Right ventricle myocardium superior (tissue), 1 donor: ENCODE results near the gene SLC43A2. TPM values are rescaled to one million over a fixed set of nuclear protein-coding genes. Genes with fewer than 3 reads are reported as not detected.
"Not testable (repeated sequence)": the region's sequence is repeated elsewhere in the genome, so short reads cannot be mapped to it uniquely, and the experiment has no call there.

Experiments
- ATAC-seq: fragments of 200-7000 bp; cut with Tn5 transposase; one replicate; pipeline ENCODE4 v1.9.1; 2020; ENCODE audit warnings: mild to moderate bottlenecking; ENCODE audit not compliant: poor library complexity
- DNase-seq: peaks from one replicate; pipeline ENCODE4 v3.0.0-alpha.2; 2020
- intact Hi-C: fragments of 100-400 bp; cut with DNase I; formaldehyde crosslinking; loops from one replicate; pipeline ENCODE4 v1.11.2; 2022
- total RNA-seq: library from RNA; stranded (reverse); fragmentation: NEBNext Ultra II Directional; extraction: Animal tissue kit (Norgen Biotek cat#: 25700); gene quantifications from one replicate; pipeline ENCODE4 v1.2.1, GENCODE V29; 2021
- donor health status: DM: no; HTN: yes; CAD: no; lungs with severe emphysema.

The SLC43A2 gene
- total RNA-seq, 1 donor from 2014 or later, result 4.2 TPM

GRCh38 chr17:1574697-1575471, 53.8 kb downstream of the SLC43A2 start:
- no peak for ATAC-seq
- intact Hi-C loops, result loop anchor here (1.0 to 5.0 kb wide), 2 partner anchors 54 to 72 kb away; partner anchors contain the start of genes RILP and SCARF1
- DNase-seq, result no peak

DNA sequence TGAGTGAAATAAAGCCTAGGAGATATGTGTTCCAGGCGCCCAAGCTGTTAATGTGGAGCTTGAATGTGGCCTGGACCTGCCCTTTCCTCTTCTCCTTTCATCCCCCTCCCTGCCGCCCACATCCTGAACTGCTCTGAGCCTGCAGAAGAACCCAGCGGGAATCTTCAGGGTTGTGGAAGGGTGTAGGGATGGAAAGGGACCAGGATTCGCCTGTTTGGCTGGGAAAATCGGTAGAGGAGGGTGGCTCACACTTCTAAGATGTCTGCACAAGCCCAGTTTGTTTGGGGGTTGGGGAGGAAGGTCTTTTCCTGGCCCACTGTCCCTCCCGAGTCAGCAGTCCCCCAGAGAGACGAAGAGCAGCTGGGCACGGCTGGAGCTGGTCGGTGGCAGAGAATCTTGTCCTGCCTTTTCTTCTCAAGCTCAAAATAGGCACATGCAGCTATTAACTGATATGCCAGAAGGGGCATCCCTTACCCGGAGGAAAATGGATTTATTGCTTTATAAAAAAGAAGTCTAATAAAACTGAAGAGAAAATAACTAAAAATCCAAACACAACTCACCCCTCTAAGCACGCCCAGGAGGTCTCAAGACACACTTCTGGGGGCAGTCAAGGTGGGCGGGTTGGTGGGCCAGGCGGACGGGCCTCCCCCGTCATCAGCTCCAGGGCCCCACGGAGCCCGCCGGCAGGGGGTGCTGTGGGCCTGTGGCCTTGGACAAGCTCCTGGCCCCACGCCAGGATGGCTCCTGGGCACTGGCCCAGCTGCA, 54.5 kb downstream of the SLC43A2 start:
- DNase-seq (peak; percentile 94), ATAC-seq (peak; percentile 72)
- intact Hi-C loops, result loop anchor here (1.0 to 5.0 kb wide), 2 partner anchors 55 to 73 kb away; partner anchors contain the start of genes RILP and SCARF1

DNA sequence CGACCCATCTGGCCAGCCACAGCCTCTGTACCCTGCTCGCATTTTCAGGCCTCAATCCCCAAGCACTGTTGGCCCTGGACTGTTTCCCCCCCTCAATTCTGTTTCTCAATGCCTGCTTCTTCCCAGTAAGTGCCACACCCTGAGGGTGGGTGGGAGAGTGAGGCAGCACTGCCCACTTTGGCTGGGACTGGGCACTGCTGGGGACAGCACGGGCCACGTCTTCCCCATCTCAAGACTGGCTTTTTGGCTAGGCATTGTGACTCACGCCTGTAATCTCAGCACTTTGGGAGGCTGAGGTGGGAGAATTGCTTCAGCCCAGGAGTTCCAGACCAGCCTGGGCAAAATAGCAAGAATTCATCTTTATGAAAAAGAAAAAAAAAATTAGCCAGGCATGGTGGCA, 56.0 kb downstream of the SLC43A2 start:
- not testable (repeated sequence) for ATAC-seq
- intact Hi-C loops, result loop anchor here (5.0 kb wide), 1 partner anchor 75 kb away; the partner anchor contains the start of genes RILP and SCARF1

GRCh38 chr17:1571341-1571704, 57.3 kb downstream of the SLC43A2 start:
- DNase-seq (no peak), ATAC-seq (no peak)
- intact Hi-C loops, result loop anchor here (5.0 kb wide), 1 partner anchor 76 kb away; the partner anchor contains the start of genes RILP and SCARF1

More for the DNA sequence above, 56.0 kb downstream of the SLC43A2 start:
- not testable (repeated sequence) for DNase-seq

DNA sequence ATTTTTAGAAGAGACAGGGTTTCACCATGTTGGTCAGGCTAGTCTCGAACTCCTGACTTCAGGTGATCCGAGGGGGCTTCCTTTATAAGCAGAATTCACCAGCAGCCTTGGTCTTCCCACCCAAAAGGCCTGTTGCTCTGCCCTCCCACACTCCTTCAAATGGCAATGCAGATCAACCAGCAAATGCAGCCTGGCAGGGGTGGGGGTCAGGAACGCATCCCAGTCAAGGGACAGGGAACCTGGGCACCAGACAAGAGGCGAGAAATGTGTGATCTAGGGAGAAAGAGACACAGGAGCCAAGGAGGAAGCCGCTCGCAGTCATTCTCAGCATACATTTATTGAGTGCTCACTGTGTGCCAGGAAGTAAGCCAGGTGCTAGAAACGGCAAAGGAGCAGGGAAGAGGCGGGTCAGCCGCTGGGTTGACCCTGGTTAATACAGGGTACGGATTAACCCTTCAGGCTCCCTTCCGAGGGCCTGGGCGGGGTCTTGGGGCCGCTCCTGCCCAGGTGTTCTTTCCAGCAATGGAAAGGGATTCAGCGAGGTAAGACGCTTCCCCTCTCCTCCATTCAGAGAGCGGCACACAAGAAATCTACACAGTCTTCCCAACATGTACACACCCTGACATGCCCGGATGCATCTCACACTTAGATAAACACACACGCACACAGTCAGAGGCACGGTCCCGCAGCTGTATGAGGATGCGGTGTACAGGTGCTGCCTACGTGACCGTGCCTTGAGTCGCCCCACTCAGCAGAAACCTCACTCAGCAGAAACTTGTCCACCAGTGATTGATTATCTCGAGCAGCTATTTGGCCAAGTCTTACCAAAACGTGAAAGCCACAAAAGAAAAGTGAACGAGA, 59.5 kb downstream of the SLC43A2 start:
- DNase-seq (no peak), ATAC-seq (no peak)
- intact Hi-C loops, result no loop called here

DNA sequence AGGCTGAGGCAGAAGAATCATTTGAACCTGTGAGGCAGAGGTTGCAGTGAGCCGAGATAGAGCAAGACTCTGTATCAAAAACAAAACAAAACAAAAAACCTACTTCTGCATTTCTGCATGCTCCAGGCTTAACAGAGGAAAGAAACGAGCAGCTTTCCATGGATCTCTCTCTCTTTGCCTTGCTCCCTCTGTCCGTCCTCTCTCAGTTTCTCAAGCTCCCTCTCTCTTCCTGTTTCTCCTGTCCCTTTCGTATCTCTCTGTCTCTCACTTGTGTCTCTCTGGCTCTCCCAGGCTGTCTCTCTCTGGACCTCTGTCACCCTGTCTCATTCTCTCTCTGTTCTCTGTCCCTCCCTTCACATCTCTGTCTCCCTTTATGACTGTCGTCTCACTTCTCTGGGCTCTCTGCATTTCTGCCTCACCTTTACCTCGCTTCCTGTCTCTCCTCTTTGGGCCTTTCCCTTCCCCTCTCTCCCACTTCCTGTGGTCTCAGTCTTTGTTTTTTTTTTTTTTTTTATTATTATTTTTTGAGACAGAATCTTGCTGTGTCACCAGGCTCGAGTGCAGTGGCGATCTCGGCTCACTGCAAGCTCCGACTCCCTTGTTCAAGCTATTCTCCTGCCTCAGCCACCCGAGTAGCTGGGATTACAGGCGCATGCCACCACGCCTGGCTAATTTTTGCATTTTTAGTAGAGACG, 62.0 kb downstream of the SLC43A2 start:
- intact Hi-C loops, result no loop called here
- DNase-seq, result no peak
- ATAC-seq, result no peak

DNA sequence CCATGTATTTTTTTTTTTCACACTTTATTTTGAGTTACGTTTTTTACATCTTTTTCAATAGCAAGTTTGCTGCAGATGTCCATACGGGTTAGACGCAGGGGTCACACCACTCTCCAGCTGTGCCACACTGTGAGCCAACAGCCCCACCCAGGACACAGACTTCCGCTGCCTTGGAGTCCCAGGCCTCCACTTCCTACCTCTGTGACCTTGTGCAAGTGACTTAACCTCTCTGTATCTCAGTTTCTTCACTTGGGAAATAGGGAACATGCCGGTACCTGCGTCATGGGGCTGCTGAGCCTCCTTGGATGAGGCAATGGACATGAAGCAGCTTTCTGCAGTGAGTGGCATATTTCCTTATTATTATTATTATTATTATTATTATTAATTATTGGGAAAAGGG, 62.8 kb downstream of the SLC43A2 start:
- no peak for ATAC-seq
- DNase-seq, result no peak
- intact Hi-C loops, result no loop called here

DNA sequence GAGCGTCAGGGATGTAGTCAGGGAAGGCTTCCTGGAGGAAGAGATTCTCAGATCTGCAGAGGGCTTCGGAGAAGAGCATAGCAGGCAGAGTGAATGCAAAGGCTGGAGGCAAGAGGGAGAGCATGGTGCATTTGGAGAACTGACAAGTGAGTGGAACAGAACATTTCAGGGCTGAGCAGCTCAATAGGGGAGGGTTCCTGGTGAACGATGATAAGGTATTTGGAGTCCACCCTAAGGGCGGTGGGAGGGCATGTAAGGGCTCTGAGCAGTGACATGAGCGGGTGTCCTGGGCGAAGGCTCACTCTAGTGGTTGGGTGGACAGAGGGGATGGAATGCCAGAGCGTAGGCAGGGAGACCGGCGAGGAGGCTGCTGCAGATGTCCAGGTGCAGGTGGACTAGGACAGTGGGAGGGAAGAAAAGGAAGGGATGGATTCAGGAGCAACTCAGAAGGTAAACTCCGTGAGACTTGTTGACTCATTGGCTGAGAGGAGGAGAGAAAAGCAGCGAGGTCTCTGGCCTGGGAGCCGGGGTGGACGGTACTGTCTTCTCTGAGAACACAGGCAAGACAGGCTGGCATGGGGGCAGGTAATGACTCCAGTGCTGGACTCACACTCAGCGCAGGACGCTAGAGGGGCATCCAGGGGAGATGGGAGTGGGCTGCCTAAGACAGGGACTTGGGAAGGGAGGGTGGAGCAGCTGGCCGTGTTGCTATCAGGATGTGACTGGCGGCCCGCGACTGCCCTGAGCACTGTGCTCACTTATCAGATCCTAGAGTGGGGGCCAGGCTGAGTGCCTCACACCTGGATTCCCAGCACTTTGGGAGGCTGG, 64.6 kb downstream of the SLC43A2 start:
- ATAC-seq (no peak), DNase-seq (no peak)
- intact Hi-C loops, result no loop called here

DNA sequence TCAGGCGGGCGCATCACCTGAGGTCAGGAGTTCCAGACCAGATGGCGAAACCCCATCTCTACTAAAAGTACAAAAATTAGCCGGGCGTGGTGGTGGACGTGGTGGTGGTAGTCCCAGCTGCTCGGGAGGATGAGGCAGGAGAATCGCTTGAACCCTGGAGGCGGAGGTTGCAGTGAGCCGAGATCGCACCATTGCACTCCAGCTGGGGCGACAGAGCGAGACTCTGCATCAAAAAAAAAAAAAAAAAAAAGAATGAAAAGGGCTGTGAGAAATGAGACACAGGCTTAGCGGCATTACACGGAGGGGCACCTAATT, 65.2 kb downstream of the SLC43A2 start:
- intact Hi-C loops, DNase-seq, ATAC-seq: not testable (repeated sequence)

DNA sequence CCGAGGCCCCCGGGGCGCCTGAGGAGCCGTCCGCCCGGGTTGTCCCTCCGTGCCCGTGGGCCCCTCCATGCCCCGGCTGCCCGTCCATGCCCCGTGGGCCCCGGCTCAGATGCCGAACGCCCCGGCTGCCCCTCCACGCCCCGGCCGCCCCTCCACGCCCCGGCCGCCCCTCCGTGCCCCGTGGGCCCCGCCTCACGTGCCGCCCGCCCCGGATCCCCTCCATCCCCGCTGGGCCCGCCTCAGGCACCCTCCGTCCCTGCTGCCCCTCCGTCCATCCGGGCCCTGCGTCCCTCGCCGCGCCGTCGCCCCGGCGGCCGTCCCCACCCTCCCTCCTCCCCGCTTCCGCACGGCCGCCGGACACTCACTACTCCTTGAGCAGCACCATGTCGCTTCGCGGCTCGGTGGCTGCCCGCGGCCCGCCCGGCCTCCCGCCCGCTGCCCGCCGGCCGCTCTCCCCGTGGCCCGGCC, 66.4 kb downstream of the SLC43A2 start:
- ATAC-seq (peak; percentile 31), DNase-seq (peak; percentile 72)
- intact Hi-C loops, result no loop called here

DNA sequence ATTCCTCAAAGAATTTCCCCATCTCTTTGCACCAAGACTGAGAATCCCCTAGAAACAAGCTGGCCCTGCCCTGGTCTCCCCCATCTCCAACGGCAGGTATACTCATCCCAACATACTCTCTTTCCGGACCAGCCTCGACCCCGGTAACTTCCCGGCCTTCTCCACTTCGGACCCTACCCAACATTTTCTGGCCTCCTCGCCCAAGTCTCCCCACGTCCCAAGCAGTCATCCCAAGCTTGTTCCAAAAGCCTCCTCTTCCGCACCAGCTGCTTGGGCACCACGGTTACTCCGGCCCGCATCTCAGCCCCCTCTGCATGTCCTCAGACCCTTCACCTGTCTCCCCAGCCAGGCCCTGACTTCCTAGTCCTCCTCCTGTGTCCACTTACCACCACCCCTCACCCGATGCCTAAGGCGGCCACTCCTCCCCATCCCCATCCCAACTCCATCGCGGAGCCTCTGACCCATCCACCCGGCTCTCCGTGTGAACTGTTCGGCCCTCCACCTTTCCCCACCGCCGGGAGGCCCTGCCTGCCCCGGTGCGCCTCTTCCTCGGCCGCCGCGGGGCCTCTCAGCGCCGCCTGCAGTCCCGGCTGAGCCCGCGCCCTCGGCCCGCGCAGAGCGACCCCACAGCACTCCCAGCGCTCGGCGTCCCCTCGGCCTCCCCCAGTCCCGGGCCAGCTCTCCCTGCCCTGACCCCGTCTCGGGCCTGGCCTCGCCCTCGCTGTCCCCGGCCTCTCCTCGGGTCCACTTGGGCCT, 67.0 kb downstream of the SLC43A2 start:
- DNase-seq (no peak), ATAC-seq (peak; percentile 38)
- intact Hi-C loops, result no loop called here

DNA sequence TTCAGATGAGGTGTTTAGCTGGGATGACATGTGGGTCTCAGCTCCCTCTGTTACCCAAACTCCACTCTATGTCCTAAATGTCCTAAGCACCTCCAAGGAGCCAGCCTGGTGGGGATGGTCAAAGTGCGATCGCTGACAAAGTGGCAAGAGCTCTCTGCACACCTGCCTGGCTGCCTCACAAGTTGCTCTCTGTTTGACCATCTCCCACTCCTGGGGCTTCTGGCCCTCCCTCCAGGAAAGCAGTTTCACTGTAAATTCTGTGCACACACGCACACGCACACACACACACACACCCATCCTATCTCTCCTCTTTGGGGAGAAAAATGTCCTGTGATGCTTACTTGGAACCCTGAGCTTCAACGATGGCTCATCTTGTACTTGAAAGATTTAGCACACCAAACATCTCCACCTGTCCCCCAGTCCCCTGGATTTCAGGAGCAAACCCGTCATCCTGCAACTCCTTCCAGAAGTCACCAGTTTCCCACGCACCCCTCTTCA, 67.7 kb downstream of the SLC43A2 start:
- intact Hi-C loops, result no loop called here
- ATAC-seq (no peak), DNase-seq (no peak)

DNA sequence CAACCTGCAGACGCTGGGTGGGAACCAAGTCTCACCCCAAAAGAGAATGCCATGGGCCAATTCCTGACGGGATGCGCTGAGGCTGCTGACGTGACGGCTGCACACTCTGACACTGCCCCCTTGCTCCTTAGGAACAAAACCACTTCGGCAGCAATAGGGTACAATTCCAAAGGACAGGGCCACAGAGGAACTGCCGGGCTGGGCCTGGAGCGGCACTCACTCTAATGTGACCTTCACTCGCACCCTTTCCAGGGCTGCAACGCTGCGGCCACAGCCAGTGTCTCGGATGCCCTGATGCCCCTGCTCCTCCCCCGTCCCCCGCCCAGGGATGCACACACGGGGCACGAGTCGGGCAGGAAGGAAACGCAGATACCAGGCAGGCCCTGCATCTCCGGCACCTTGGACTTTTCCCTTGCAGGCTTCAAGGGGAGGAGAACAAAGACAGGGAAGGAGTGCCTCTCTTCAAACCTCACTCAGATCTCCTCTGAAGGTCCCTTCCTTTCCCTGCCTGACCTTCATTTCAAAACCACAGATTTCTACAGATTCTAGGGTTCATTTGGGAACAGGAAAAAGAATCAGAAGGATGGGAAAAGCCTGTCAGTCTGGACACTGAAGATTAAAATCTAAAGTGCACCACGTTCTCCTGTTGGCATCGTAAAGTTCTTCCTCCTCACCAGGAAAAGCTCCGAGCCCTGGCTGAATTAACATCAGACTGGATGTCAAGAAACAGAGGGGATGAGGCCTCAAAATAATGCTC, 68.4 kb downstream of the SLC43A2 start:
- ATAC-seq, result no peak
- no peak for DNase-seq

GRCh38 chr17:1559047-1560043, 69.3 kb downstream of the SLC43A2 start:
- ATAC-seq (no peak), DNase-seq (no peak)
- intact Hi-C loops, result no loop called here

More for the DNA sequence above, 68.4 kb downstream of the SLC43A2 start:
- intact Hi-C loops, result no loop called here

DNA sequence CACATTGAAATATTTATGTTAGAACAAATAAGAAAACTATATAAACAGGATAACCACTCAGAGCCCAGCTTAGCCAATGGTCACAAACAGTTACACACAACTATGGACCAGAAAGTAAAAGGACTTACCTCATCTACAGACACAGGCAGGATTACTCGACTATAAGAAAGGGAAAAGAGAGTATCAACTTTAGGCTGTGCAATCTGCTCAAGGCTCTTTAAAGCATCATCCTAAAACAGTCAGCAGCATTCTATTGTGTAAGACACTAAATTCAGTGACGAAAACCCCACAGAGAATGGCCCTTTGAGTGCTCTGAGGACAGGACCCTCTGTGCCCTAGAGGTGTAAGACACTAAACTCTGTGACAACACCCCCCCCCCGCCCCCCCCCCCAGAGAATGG, 70.2 kb downstream of the SLC43A2 start:
- intact Hi-C loops, result no loop called here
- DNase-seq, result no peak
- no peak for ATAC-seq
